B cell (primary cell): ENCODE data around the gene INPP1. TPM values are rescaled to one million over a fixed set of nuclear protein-coding genes. Genes with fewer than 3 reads are reported as not detected.
A peak's percentile ranks its signal among the peaks of the same experiment; 100 is the strongest.

Experiments used
- ATAC-seq: fragments of 200-7000 bp; cut with Tn5 transposase; one replicate; pipeline ENCODE4 v1.10.0; 2021; ENCODE audit warnings: low read depth, mild to moderate bottlenecking, moderate number of reproducible peaks, moderate library complexity
- CTCF ChIA-PET: fragments of 350-600 bp; sonication (Branson Sonifier 250); formaldehyde crosslinking; loops from one replicate; lab custom pipeline; 2021; ENCODE audit warnings: antibody characterized with exemption, inconsistent platforms; lab: Charles Lee
- POLR2A ChIA-PET: fragments of 350-600 bp; sonication (Branson Sonifier 250); formaldehyde crosslinking; loops from one replicate; lab custom pipeline; 2021; ENCODE audit warnings: antibody characterized with exemption; lab: Charles Lee
- DNase-seq: peaks from one replicate; pipeline ENCODE4 v3.0.0; 2013
- H2AFZ ChIP-seq: 2 replicates; pipeline ENCODE4 v1.6.1; 2012; ENCODE audit warnings: mild to moderate bottlenecking, low read depth, low read length; ENCODE audit not compliant: insufficient read depth, poor library complexity, severe bottlenecking
- H3K27ac ChIP-seq, 2 donors: 1 replicate in 1 of 2; 2 replicates in 1 of 2; pipeline ENCODE4 v1.5.1; 2012 to 2013; ENCODE audit warnings: low read length in 2 of 2, mild to moderate bottlenecking in 2 of 2, moderate library complexity in 1 of 2
- H3K27me3 ChIP-seq, 4 experiments: fragments of 200-600 bp in 1 of 4; sonication (generic) in 1 of 4; replicated peaks in 1 of 4; 1 replicate in 2 of 4; 2 replicates in 2 of 4; pipeline versions ENCODE4 v1.6.1 to v1.7.0; 2013 to 2016; ENCODE audit warnings: low read length in 3 of 4, mild to moderate bottlenecking in 2 of 4, mixed read lengths in 1 of 4, moderate library complexity in 1 of 4; ENCODE audit not compliant: insufficient read depth in 4 of 4, control insufficient read depth in 3 of 4; ENCODE audit errors: control extremely low read depth in 1 of 4
- H3K36me3 ChIP-seq, 2 experiments: replicated peaks in 1 of 2; 1 replicate in 1 of 2; 2 replicates in 1 of 2; pipeline versions ENCODE4 v1.6.1 to v1.7.1; 2013; ENCODE audit warnings: low read length in 1 of 2; ENCODE audit not compliant: insufficient read depth in 2 of 2, control insufficient read depth in 1 of 2; ENCODE audit errors: control extremely low read depth in 1 of 2, extremely low read depth in 1 of 2
- H3K4me1 ChIP-seq, 2 donors: fragments of 200-600 bp in 1 of 2; sonication (generic) in 1 of 2; 1 replicate in 1 of 2; 2 replicates in 1 of 2; pipeline versions ENCODE4 v1.5.1 to v1.6.1; 2013 to 2017; ENCODE audit warnings: low read length in 2 of 2; ENCODE audit not compliant: control insufficient read depth in 2 of 2, insufficient read depth in 2 of 2
- H3K4me2 ChIP-seq: replicated peaks from 2 replicates; pipeline ENCODE3; 2012; ENCODE audit warnings: mild to moderate bottlenecking, low read depth, low read length; ENCODE audit not compliant: poor library complexity, severe bottlenecking
- H3K4me3 ChIP-seq, 5 experiments: fragments of 200-600 bp in 1 of 5; sonication (generic) in 1 of 5; 1 replicate in 3 of 5; 2 replicates in 2 of 5; pipeline versions ENCODE4 v1.5.1 to v1.7.0; 2011 to 2016; ENCODE audit warnings: low read length in 4 of 5, mild to moderate bottlenecking in 4 of 5, low read depth in 2 of 5, control low read depth in 1 of 5, moderate library complexity in 1 of 5; ENCODE audit not compliant: insufficient read depth in 1 of 5; ENCODE audit errors: control extremely low read depth in 1 of 5, extremely low read depth in 1 of 5
- H3K79me2 ChIP-seq: fragments of 200-600 bp; sonication (generic); one replicate; pipeline ENCODE4 v1.6.0; 2016; ENCODE audit warnings: low read length; ENCODE audit not compliant: control insufficient read depth, insufficient read depth
- H3K9ac ChIP-seq: fragments of 200-600 bp; sonication (generic); 2 replicates; pipeline ENCODE4 v1.6.1; 2017; ENCODE audit warnings: mild to moderate bottlenecking, low read length, moderate library complexity
- H3K9me3 ChIP-seq, 3 donors: one replicate each; pipeline versions ENCODE4 v1.6.1 to v1.7.1; 2013; ENCODE audit warnings: low read length in 2 of 3; ENCODE audit not compliant: control insufficient read depth in 2 of 3, insufficient read depth in 1 of 3; ENCODE audit errors: control extremely low read depth in 1 of 3
- H4K20me1 ChIP-seq: 2 replicates; pipeline ENCODE4 v1.6.0; 2012; ENCODE audit warnings: mild to moderate bottlenecking, low read length; ENCODE audit not compliant: insufficient read depth, control insufficient read depth, poor library complexity, severe bottlenecking
- H3K27ac Mint-ChIP-seq: one replicate; pipeline ENCODE4 v1.8.0; 2021; ENCODE audit warnings: mixed read lengths
- H3K27me3 Mint-ChIP-seq: one replicate; pipeline ENCODE4 v1.8.0; 2021; ENCODE audit warnings: mixed read lengths
- H3K4me1 Mint-ChIP-seq: one replicate; pipeline ENCODE4 v1.8.0; 2021; ENCODE audit warnings: mixed read lengths
- H3K4me3 Mint-ChIP-seq: one replicate; pipeline ENCODE4 v1.8.0; 2021; ENCODE audit warnings: mixed read lengths
- H3K9me3 Mint-ChIP-seq: one replicate; pipeline ENCODE4 v1.8.0; 2022; ENCODE audit warnings: mixed read lengths; ENCODE audit not compliant: insufficient read depth
- EZH2 ChIP-seq: IDR thresholded peaks from 2 replicates; pipeline ENCODE4 v1.6.1; 2012; ENCODE audit warnings: borderline replicate concordance, low read depth, mild to moderate bottlenecking, moderate library complexity, low read length; ENCODE audit not compliant: insufficient read depth, poor library complexity, severe bottlenecking
- WGBS: methylation state at CpG from one replicate; pipeline ENCODE4 v1.1.5; 2013; ENCODE audit warnings: missing lambda C conversion rate; ENCODE audit not compliant: insufficient coverage; 5-methylcytosine and 5-hydroxymethylcytosine counted together
- intact Hi-C: fragments of 100-400 bp; cut with micrococcal nuclease; formaldehyde crosslinking; loops from one replicate; pipeline ENCODE4 v1.10.0; 2022
- polyA plus RNA-seq: library from polyadenylated mRNA; depleted of rRNA; stranded (reverse); fragments of >200 nt; gene quantifications from 2 replicates; pipeline ENCODE4 v1.2.3, GENCODE V29; 2012
- total RNA-seq, 2 donors: library from RNA; stranded (reverse); fragments of 120-200 nt in 1 of 2; gene quantifications; 1 replicate in 1 of 2; 2 replicates in 1 of 2; pipeline versions ENCODE4 v1.2.3 to v1.2.4, GENCODE V29; 2013 to 2022
- TF ChIP-seq, protein P1 (sequence below): fragments of 200-600 bp; IDR thresholded peaks from one replicate; pipeline ENCODE4 v1.8.0; 2022; ENCODE audit warnings: antibody characterized with exemption, mild to moderate bottlenecking

INPP1 gene
- total and polyA plus RNA-seq, 2 donors (not counting 1 experiment from before 2014, with no cell fraction given): 3.1 to 3.7 TPM

DNA sequence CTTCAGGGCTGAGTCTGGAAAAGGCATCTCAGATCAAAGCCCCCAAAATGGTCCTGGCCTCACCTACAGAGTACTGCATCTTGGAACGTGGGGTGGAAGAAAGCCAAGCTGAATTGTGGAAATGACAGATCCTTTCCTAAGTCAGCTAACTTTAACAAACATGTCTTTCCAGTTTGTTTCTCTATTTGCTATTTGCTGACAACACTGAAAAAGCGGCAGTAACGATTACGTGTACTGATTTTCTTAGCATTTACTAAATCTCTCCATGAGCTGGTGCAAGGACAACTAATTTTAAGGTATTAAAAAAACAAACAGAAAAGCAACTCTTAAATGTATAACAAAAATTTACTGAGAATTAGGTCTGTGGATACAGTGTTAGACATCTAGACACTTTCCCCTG is 24.9 kb upstream of the INPP1 start:
- WGBS: no CpG with 5 or more reads among the region's 4 CpGs
- Histone ChIP-seq H3K4me1 (peaks cover 20 to 26% of the 10 kb centered on the region in 2 donors), H3K27ac (peak overlapping the region in 1 of 2 donors; percentile 80), H2AFZ (peak overlapping the region; percentile 84), H3K27me3 (no peaks in the 10 kb centered on the region), H4K20me1 (peaks cover 3% of the 10 kb centered on the region), H3K4me2 (peak overlapping the region; percentile 65), H3K9ac (peak overlapping the region; percentile 68), H3K4me3 (peak overlapping the region in 3 of 5 experiments; percentile 73 to 87 (median 79)), H3K9me3 (no peaks in the 10 kb centered on the region), H3K36me3 (no peaks in the 10 kb centered on the region), H3K79me2 (peaks cover 52% of the 10 kb centered on the region)
- Mint-ChIP-seq H3K4me3 (peak overlapping the region; percentile 95), H3K27ac (no peak overlapping the region), H3K4me1 (peaks cover 42% of the 10 kb centered on the region), H3K27me3 (peaks cover 4% of the 10 kb centered on the region), H3K9me3 (no peaks in the 10 kb centered on the region)
- DNase-seq: no peak
- intact Hi-C loops: loop anchor here (2.0 to 5.0 kb wide), 2 partner anchors 136 to 330 kb away; partner anchors contain the start of gene NAB1
- CTCF ChIA-PET: interaction anchor here (0.6 to 2.3 kb wide), 9 partner anchors 9 to 659 kb away, joined by 3 to 7 read pairs (median 3); partner anchors contain the start of gene OSGEPL1
- POLR2A ChIA-PET: interaction anchor here (0.6 to 1.0 kb wide), 3 partner anchors 216 to 606 kb away, joined by 3 to 7 read pairs (median 7); partner anchors contain the start of gene NEMP2
- ATAC-seq: no peak
- TF ChIP-seq, protein P1, sequence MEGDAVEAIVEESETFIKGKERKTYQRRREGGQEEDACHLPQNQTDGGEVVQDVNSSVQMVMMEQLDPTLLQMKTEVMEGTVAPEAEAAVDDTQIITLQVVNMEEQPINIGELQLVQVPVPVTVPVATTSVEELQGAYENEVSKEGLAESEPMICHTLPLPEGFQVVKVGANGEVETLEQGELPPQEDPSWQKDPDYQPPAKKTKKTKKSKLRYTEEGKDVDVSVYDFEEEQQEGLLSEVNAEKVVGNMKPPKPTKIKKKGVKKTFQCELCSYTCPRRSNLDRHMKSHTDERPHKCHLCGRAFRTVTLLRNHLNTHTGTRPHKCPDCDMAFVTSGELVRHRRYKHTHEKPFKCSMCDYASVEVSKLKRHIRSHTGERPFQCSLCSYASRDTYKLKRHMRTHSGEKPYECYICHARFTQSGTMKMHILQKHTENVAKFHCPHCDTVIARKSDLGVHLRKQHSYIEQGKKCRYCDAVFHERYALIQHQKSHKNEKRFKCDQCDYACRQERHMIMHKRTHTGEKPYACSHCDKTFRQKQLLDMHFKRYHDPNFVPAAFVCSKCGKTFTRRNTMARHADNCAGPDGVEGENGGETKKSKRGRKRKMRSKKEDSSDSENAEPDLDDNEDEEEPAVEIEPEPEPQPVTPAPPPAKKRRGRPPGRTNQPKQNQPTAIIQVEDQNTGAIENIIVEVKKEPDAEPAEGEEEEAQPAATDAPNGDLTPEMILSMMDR: no peak
- TF ChIP-seq EZH2: no peak

DNA sequence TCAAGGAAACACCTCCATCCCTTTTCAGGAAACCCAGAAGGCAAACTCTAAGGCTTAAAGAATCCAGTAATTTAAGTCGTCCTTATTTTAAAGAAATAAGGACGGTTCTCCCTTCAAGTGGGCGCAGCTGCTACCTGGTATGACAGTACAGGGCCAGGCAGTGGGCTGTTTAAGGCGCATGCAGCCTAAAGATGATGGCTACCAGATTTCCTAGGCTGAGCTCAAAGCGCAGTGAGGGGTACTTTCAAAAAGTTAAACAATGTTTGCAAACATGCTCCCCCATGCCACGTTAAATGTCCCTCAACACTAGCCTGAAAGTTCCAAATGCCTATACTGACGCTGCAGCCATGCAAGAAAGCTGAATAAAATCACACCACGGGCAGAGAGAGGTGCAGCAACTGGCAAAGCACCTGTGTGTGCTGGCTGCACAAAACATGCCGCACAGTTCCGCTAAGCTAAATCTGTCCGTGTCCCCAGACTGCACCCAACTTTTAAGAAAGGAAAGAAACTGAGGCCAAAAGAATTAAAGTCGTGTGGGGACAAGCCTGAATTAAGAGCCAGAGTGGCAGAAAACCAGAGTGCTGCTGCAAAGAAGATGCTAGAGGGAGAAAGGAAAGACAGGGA is 24.3 kb upstream of the INPP1 start:
- DNase-seq: no peak

More for the DNA sequence above, 24.3 kb upstream of the INPP1 start:
- no peaks in the 10 kb centered on the region for H3K9me3 ChIP-seq
- H4K20me1 ChIP-seq: no peaks in the 10 kb centered on the region
- intact Hi-C loops: loop anchor here (1.0 to 5.0 kb wide), 5 partner anchors 137 to 658 kb away; partner anchors contain the start of genes ASNSD1, NAB1, ORMDL1 and PMS1
- H3K4me3 ChIP-seq: peak overlapping the region; percentile 73 to 87 (median 79)
- H3K4me2 ChIP-seq: peak overlapping the region; percentile 65
- no peaks in the 10 kb centered on the region for H3K27me3 ChIP-seq
- H3K27ac ChIP-seq: peak overlapping the region; percentile 80 to 84
- CTCF ChIA-PET: interaction anchor here (0.9 to 2.3 kb wide), 9 partner anchors 9 to 659 kb away, joined by 3 to 7 read pairs (median 4); partner anchors contain the start of gene OSGEPL1
- Mint-ChIP-seq H3K4me3 (peak overlapping the region; percentile 95), H3K27ac (peak overlapping the region; percentile 95), H3K27me3 (peaks cover 4% of the 10 kb centered on the region), H3K9me3 (no peaks in the 10 kb centered on the region), H3K4me1 (peaks cover 42% of the 10 kb centered on the region)
- peak overlapping the region; percentile 68 for H3K9ac ChIP-seq
- peaks cover 20 to 26% of the 10 kb centered on the region in 2 donors for H3K4me1 ChIP-seq
- POLR2A ChIA-PET: interaction anchor here (0.6 to 1.0 kb wide), 4 partner anchors 216 to 607 kb away, joined by 3 to 7 read pairs (median 5); partner anchors contain the start of gene NEMP2
- TF ChIP-seq, protein P1: no peak
- TF ChIP-seq EZH2: no peak
- peak; percentile 55 for ATAC-seq
- H3K79me2 ChIP-seq: peaks cover 48% of the 10 kb centered on the region
- H2AFZ ChIP-seq: peak overlapping the region; percentile 84
- H3K36me3 ChIP-seq: no peaks in the 10 kb centered on the region
- WGBS: 6% methylated on average over 11 of the region's 12 CpGs
